ENCODE measurements around the gene PABPN1L.

The PABPN1L gene

DNA sequence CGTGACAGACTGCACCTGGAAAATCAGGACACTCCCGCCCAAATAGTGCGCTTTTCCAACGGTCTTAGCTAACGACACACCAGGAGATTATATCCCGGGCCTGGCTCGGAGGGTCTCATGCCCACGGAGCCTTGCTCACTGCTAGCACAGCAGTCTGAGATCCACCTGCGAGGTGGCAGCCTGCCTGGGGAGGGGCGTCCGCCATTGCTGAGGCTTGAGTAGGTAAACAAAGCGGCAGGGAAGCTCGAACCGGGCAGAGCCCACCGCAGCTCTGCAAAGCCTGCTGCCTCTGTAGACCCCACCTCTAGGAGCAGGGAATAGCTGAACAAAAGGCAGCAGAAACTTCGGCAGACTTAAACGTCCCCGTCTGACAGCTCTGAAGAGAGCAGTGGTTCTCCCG lies 14.8 kb downstream of the PABPN1L start:
- DNase-seq (ENCODE audit: low read depth), result no peak

DNA sequence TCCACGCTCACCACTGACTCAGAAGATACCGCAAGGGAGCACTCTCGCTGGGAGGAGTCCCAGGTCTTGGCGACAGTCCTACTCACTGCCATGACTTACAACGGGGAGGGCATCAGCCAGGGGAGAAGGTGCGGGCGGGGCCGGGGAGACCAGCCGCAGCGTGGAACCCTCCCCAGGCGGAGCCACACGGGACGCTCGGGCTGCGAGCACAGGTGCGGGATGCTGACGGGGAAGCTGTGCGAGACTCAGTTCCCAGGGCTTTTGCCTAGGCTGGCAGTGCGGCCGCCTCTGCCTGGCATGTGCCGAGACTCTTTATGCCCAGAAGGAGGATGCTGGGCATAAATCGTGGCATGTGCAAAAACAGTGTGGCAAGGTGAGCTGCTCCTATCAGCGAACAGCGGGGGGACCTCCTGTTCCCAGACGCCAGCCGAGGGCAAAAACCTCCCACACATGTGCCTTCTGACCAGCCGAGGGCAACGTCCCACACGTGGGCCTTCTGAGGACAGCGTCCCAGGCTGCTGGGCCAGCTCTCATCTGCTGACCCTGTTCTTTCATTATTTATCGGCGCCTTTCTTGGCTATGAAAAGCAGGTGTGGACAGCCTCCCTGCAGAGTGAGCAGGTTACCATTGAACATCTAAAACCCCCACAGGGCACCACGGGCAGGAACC lies 15.8 kb downstream of the PABPN1L start:
- DNase-seq (ENCODE audit: low read depth), result no peak

DNA sequence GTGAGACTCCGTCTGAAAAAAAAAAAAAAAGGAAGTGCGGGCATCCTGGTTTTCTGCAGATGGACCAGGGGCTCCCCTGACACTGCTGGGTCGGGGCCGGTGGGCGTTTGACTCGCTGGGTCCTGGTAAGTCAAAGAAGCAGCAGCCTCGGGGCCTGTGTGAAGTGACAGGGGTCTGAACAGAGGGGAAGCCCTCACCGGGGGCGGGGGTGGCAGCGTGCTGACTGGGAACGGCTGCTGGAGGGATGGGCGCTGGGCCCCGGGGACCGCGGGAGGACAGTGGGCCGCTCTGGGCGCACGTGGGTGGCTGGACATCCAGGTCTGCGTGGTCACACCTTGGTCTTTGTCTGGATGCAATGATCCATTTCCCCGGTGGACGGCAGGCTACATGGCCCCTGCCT lies 17.9 kb downstream of the PABPN1L start:
- no peak for DNase-seq (ENCODE audit: low read depth)

DNA sequence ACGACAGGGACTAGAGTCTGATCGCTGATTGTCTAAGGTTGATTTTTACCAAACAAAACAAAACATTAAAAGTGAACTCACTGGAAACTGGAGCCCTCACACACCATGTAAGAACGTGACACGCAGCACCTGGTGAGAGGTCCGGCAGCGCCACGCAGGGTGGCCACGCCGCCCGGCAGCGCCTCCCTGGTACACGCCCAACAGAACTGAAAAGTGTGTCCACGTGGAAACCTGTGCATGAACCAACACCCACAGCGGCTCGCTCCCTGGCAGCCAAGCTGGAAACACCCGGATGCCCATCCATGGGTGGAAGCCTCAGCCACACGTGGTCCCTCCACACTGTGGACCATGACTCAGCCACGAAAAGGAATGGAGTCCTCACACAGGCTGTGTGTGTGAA lies 18.8 kb downstream of the PABPN1L start:
- DNase-seq (ENCODE audit: low read depth), result no peak

DNA sequence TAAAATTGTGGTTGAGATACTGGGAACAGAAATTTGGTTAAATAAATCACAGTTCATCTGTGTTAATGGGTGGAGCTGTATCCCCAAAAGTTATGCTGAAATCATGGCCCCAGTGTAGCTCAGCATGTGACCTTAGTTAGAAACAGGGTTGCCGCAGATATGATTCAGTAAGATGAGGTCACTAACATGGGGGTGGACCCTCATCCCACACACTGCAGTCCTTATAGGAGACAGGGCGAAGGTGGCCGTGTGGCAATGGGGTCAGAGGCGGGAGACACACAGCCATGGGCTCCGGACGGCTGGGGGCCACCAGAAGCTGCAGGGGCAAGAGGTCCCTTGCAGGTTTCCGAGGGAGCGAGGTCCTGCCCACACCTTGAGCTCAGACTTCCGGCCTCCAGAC lies 20.4 kb downstream of the PABPN1L start:
- peak; percentile 44 for DNase-seq (ENCODE audit: low read depth)

DNA sequence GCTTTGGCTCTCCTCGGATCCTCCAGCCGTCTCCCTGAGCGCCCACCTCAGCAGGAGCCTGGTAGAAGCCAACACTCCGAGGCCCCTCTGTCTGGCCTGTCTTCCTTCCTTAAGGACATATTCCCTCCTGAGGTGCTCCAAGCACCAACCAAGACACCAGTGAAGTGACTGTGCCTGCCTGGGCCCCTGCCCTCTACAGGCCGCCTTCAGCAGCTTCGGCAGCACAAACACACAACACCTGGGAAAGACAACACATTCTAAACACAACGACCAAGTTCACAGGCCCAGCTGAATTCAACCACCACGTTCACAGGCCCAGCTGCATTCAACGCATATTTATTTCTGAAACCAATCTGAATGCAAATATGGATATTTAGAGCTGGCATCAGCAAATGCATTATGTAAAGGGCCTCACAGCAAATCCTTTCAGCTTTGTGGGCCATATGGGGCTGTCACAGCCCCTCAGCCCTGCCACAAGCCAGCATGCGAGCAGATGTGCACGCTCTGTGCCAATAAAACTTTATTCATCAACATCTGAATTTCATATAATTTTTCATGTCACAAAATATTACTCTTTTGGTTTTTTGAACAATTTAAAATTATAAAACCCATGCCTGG lies 21.9 kb downstream of the PABPN1L start:
- no peak for DNase-seq (ENCODE audit: low read depth)

DNA sequence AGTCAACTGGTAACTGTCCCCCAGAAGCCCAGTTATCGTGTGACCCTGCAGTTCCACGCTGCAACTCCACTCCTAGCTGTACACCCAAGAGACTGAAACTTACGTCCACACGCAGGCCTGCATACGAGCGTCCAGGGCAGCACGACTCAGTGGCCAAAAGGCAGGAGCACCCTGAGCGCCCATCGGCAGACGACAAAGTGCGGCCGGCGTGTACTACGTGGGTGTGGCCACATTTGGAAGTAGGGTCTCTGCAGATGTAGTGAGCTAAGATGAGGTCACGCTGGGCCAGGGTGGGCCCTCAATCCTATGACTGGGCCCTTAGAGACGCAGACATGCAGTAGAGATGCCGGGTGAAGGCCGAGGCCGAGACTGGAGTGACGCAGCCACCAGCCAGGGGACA lies 23.2 kb downstream of the PABPN1L start:
- no peak for DNase-seq (ENCODE audit: low read depth)

DNA sequence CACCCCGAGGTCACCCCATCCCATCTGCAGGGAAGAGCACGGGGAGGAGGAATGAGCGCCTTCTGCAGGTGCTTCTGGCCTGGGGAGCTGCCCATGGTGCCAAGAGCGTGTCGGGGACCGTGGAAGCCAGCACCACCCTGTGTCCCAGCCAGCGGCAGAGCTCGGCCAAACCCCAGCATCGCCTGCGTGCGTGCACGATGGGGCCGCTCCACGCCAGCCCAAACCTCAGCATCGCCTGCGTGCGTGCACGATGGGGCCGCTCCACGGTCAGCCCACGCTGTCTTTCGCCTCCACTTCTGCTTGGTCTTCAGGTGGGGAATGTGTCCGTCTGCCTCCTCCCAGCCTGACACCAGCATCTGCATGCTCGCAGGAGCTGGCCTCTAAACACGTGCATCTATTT lies 23.7 kb downstream of the PABPN1L start:
- DNase-seq (ENCODE audit: low read depth), result no peak

DNA sequence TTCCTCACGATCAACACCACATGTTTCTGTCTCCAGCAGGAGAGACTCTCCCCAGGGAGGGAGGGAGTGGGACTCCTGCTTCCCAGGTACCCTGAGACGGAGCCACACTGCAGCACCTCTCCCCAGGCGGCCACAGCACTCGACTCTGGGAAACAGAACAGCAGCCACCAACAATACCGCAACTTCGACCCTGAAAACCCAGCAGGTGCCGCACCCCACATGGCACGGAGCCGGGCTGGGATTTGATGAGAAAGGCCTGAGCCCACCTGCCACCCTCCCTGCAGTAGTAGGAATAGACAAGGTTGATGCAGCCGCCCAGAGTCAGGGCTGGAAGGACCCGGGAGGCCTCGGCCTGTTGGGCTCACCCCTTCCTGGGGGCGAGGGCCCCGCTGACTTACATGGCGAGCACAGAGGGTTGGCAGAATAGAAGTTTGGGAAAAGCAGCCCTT lies 24.1 kb downstream of the PABPN1L start:
- no peak for DNase-seq (ENCODE audit: low read depth)

DNA sequence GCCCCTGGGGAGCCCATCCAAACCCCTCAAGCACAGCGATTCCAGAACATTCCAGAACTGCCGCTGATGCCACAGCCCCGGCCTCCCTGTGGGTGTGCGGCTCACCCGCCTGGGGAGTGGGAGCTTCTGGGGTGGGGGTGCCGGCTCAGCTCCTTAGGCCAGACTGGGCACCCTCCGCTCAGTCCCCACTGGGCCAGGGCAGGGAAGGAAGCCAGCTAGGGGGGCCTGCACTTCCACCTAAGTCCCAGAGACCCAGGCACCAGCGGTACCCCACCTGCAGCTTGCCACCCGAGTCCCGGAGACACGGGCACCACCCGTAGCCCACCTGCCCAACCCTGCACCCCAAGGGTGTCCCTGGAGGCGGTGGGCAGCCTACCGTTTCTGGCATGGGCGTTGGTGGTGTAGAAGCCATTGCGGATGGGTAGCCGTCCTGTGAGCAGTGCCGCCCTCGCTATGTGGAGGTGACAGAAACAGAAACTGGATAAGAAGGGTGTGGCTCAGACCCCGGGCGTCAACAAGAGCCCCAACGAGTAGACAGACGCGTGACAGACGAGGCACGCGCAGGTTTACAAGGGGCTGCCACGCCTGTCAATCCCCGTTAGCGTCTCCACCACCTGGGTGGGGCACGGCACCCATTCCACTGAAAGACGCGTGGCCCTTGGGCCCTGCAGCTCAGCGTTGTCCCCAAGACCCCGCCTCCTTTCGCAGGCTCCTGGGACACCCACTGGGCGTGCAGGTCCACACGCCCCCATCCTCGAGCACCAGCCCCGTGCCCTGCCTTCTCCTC lies 24.7 kb downstream of the PABPN1L start:
- no peak for DNase-seq (ENCODE audit: low read depth)

DNA sequence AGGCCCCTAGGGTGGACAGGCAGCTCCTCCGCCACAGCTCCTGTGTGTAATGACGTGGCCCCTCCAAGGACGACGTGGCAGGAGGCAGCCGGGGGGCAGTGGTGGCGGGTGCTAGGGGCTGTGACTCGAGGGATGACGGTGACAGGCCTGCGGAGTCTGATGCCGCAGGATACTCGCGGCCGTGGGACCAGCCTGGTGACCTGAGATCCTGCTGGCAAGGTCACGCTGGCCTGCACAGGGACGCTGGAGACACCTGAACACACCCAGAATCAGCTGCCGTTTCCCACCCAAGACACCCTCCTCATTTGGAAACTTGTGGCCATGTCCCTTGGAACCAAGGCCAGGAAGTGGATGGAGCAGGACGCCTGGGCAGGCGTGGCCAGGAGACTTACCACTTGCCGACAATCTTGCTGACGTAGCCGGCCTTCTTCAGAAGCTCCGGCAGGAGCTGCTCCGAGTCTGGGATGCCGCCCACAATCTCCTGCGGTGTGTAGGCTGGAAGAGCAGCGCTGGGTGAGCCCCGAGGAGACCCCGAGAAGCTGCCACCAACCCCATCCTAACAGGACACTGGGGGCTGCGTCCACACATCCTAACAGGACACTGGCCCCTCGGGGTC lies 25.8 kb downstream of the PABPN1L start:
- DNase-seq (ENCODE audit: low read depth), result no peak

DNA sequence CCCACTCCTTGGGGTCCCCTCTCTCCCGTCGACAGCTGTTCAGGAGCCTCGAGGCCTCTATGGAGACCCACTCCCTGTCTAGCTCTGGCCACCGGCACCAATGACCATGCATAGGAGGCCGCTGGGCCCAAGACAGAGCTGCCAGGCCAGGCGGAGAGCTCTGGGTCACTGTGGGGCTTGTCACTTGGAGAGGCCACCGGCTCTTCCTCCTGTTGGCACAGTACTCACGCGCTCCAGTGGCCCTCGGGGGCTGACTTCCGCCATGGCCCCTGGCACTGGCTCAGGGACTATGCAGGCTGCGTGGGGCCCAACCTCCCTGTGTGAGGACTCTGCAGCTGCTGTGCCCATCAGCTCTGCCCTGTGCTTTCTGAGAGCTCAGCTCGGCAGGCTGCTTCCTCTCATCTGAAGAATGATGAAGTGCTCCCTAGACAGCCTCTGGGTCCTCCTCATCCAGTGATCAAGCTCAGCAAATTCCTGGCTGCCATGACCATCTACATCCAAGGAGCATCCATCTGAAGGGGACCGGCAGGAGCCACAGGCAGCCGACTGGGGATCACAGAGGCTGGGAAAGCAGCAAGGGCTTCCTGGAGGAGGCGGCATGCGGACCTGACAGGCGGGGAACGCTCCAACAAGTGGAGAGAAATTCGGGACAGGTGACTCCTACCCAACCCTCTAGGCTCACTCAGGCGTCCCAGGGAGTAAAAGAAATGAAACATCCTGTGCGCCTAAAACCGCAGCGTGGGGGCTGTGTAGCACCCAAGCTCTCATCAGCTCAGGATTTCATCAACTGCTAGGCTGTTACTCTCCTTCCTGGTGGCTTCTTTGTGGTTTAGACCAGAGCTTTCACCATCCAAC lies 26.5 kb downstream of the PABPN1L start:
- DNase-seq (ENCODE audit: low read depth), result no peak

DNA sequence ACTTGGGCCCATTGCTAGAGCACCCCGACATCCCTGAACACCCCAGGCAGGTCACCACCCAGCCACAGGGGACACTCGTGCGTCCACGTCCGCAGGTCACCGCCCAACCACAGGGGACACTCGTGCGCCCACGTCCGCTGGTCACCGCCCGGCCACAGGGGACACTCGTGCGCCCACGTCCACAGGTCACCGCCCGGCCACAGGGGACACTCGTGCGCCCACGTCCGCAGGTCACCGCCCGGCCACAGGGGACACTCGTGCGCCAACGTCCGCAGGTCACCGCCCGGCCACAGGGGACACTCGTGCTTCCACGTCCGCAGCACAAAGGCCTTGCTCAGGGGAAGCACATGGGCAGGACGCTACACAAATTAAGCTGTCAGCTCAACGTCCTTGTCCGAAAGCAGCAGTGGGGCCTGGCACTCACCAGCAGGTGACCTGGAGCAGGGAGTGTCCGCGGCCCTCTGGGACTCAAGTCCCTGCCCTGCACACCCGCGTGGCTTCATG lies 27.4 kb downstream of the PABPN1L start:
- no peak for DNase-seq (ENCODE audit: low read depth)

DNA sequence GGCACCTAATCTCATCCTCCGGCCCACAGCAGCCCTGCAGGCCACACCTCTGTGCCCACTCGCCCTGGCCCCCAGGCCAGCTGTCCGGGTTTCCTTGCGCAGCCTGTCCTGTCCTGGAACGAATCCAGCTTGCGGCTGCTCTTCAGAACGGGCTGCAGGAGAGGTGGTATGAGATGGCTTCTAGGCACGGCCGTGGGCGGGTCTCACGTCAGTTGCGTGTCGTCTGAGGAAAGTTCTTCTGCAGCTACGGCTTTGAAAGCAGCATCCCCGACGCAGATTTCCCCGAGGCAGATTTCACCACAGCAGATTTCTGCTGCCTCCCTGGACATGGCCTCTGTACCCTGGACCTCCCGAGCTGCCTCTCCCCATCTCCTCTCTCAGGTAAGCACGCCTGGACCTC lies 27.9 kb downstream of the PABPN1L start:
- no peak for DNase-seq (ENCODE audit: low read depth)

DNA sequence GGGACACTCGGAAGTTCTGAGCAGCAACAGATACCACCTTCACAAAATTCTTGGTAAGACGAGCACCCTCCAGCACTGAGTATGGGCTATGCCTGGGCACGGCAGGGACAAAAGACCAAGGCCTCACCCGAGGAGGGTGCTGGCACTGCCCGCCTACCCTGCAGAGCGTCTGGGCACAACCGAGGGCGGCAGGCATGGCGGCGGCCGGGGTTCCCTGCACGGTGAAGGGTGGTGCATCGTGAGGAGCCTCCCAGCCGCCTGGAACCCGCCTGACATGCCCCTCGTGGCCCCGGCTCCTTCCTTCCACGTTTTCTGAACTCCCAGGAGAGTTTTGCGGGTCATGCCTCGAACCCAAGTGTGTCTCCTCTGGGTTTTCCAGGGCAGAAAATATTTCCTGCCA lies 28.7 kb downstream of the PABPN1L start:
- DNase-seq (ENCODE audit: low read depth), result no peak

DNA sequence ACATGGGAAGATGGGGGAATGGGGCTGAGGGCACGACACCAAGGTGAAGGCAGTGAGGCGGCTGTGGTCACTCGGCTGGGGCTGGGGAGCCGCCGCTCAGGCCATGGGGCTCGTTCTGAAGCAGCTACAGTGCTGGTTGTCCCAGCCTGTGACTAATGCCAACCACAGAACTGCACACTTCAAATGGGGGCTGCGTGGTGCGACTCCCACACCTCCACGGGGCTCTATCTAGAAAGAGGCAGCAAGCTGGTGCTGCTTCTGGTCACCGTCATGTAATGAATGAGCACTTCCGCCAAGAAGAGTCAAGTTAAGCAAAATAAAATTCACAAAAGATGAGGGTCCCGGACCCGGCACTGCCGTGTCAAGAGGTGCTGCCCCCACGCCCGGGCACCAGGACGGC lies 29.7 kb downstream of the PABPN1L start:
- no peak for DNase-seq (ENCODE audit: low read depth)

DNA sequence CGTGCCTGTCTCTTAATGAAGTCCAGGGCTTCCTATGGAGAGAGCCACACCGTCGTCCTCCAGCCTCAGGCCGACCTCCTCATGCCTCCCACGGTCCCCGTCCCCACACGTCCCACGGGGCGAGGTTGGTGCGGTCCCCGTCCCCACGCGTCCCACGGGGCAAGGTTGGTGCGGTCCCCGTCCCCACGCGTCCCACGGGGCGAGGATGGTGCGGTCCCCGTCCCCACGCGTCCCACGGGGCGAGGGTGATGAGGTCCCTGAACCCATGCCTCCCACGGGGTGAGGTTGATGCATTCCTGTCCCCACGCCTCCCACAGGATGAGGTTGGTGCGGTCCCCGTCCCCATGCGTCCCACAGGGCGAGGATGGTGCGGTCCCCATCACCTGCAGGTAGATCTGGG lies 30.6 kb downstream of the PABPN1L start:
- DNase-seq (ENCODE audit: low read depth), result no peak

DNA sequence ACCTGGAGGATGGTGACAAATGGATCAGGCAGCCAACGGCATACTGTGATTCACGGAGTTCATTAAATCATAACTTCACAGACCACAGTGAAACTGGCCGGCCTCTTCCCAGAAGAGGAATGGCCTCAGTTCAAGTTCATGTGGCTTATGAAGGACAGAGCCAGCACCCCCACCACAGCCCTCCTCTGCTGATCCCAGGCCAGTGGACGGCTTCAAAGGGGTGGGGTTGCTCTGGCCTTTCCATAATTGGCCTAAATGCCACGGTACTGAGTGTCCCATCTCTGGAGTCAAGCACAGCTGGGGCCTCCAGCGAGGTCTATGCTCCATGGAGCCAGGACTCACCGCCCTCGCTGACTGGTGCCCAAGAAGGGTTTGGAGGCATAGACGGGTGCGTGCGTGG lies 31.1 kb downstream of the PABPN1L start:
- DNase-seq (ENCODE audit: low read depth), result no peak

DNA sequence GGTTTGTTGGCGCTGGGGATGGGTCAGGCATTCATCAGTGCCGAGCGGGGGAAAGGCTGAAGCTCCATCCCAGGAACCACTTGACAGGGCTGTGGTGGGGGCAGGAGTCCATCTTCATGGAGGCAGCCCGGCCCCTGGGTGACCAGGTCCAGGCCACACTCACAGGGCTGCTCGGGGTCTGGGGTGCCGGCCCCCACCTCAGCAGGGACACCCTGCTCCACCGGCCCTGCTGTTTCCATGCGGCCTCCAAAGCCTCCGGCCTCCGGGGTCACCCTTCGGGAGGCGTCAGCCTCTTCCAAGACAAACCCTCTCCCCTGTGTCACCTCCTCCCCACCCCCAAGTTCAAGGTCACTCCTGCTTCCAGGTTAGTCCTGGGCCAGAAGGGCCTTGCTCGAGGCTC lies 31.8 kb downstream of the PABPN1L start:
- no peak for DNase-seq (ENCODE audit: low read depth)

DNA sequence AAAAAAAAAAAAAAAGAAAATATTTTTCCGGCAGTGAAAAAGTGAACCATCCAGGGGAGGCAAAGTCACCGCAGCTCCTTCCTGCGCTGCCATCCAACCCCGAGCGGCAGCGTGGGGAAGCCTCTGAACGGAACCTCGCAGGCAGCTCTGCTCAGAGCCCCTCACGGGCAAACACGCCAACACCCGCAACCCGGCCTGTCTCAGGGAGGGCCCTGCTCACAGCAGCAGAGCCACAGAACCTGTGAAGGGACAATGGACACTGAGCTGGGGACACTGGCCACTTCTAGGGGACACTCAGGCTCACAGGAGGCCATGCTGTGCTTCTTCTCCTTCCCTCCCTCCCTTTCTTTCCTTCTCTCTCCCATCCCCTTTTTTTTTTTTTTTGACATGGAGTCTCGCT lies 33.4 kb downstream of the PABPN1L start:
- no peak for DNase-seq (ENCODE audit: low read depth)

DNA sequence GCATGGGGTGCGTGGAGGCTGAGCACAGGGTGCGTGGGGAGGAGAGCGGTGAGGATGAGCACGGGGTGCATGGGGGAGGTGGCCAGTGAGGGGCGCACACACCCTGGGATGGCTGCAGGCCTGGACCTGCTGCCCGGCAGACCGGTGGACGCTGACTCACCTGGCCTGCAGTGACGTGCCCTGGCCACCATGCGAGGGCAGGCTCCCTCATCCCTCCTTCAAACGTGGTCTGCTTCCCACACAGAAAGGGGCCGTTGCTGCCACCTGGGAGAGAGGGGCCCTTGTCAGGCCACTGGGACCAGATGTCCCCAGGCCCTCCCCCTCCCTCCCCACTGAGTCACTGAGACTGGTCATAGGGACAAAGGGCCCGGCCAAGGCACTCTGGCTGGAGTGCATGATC lies 34.6 kb downstream of the PABPN1L start:
- no peak for DNase-seq (ENCODE audit: low read depth)

DNA sequence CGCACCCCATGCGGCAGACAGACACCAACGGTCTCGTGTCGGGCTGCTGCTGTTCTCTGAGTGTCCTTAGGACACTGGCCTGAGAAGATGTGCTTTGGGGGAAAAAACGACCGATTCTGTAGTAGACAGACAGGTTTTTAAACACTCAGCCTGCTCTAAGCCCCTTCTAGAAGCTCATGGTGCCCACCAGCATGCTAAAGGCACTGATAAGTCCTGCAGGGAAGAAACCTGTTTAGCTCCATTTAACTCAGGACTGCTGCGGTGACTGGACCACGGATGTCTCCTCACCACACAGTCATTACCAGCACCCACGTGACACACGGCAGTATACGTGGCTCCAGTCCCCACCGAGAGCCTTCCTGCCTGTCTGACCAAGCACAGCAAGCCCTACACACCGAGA lies 35.7 kb downstream of the PABPN1L start:
- DNase-seq (ENCODE audit: low read depth), result no peak
